Mammary epithelial cell (primary cell): ENCODE data around the gene BMAL1.

Experiments used
- CTCF ChIP-seq, 2 donors: IDR thresholded peaks in 1 of 2; conservative IDR thresholded peaks in 1 of 2; 2 replicates each; pipeline ENCODE4 v1.5.1; 2011 to 2012; ENCODE audit warnings: inconsistent platforms in 2 of 2, low read length in 2 of 2, mild to moderate bottlenecking in 2 of 2, control low read depth in 1 of 2, low read depth in 1 of 2; ENCODE audit not compliant: insufficient read depth in 1 of 2; ENCODE audit errors: extremely low read depth in 1 of 2
- EZH2 ChIP-seq: IDR thresholded peaks from 2 replicates; pipeline ENCODE4 v1.6.1; 2012; ENCODE audit warnings: low read length, inconsistent platforms, borderline replicate concordance

- TF ChIP-seq CTCF (conservative IDR thresholded peaks at IDR 0.05 in 1 of 2, IDR thresholded peaks at IDR 0.05 in 1 of 2; ENCODE audit: extremely low read depth in 1 of 2, insufficient read depth in 1 of 2, low read depth in 1 of 2, low read length in 2 of 2) (no peak), EZH2 (no peak)
Measured at GRCh38 chr11:13291800-13292199, 14.2 kb downstream of the BMAL1 start.
